Measurements from ENCODE around the gene HDAC7.

Gene HDAC7

GRCh38 chr12:47793015-47793681 lies 26.6 kb downstream of the HDAC7 start:
- no peak for DNase-seq (ENCODE audit: low read depth, low spot score)

GRCh38 chr12:47791874-47792273 lies 27.8 kb downstream of the HDAC7 start:
- DNase-seq (ENCODE audit: low read depth, low spot score): no peak

GRCh38 chr12:47791351-47791746 lies 28.4 kb downstream of the HDAC7 start:
- DNase-seq (ENCODE audit: low read depth, low spot score): no peak

- DNase-seq (ENCODE audit: low read depth, low spot score): no peak
Observed at GRCh38 chr12:47790676-47791350, 28.9 kb downstream of the HDAC7 start.

- no peak for DNase-seq (ENCODE audit: low read depth, low spot score)
Observed at GRCh38 chr12:47789712-47790489, 29.8 kb downstream of the HDAC7 start.

GRCh38 chr12:47789141-47789540 lies 30.6 kb downstream of the HDAC7 start:
- DNase-seq (ENCODE audit: low read depth, low spot score): no peak

- no peak for DNase-seq (ENCODE audit: low read depth, low spot score)
Observed at GRCh38 chr12:47787596-47788319, 31.9 kb downstream of the HDAC7 start.

GRCh38 chr12:47786662-47787280 lies 32.9 kb downstream of the HDAC7 start:
- no peak for DNase-seq (ENCODE audit: low read depth, low spot score)

GRCh38 chr12:47785887-47786661 lies 33.6 kb downstream of the HDAC7 start:
- DNase-seq (ENCODE audit: low read depth, low spot score): no peak

GRCh38 chr12:47785036-47785886 lies 34.4 kb downstream of the HDAC7 start:
- no peak for DNase-seq (ENCODE audit: low read depth, low spot score)

GRCh38 chr12:47783821-47784819 lies 35.6 kb downstream of the HDAC7 start:
- DNase-seq (ENCODE audit: low read depth, low spot score): no peak

- no peak for DNase-seq (ENCODE audit: low read depth, low spot score)
Observed at GRCh38 chr12:47783024-47783755, 36.5 kb downstream of the HDAC7 start.

- no peak for DNase-seq (ENCODE audit: low read depth, low spot score)
Observed at GRCh38 chr12:47782372-47782770, 37.3 kb downstream of the HDAC7 start.

GRCh38 chr12:47781479-47782371 lies 38.0 kb downstream of the HDAC7 start:
- DNase-seq (ENCODE audit: low read depth, low spot score): no peak

- DNase-seq (ENCODE audit: low read depth, low spot score): no peak
Observed at GRCh38 chr12:47779943-47780504, 39.7 kb downstream of the HDAC7 start.

GRCh38 chr12:47779301-47779942 lies 40.3 kb downstream of the HDAC7 start:
- DNase-seq (ENCODE audit: low read depth, low spot score): peak; percentile 97
